ENCODE data around the gene MTTP.

The MTTP gene

GRCh38 chr4:99642725-99643489, 68.3 kb downstream of the MTTP start:
- DNase-seq: no peak

GRCh38 chr4:99644453-99644852, 69.8 kb downstream of the MTTP start:
- no peak for DNase-seq

GRCh38 chr4:99645036-99645435, 70.4 kb downstream of the MTTP start:
- no peak for DNase-seq

- DNase-seq: no peak
Measured at GRCh38 chr4:99645638-99646037, 71.0 kb downstream of the MTTP start.

- peak; percentile 8 for DNase-seq
Measured at GRCh38 chr4:99647071-99647470, 72.4 kb downstream of the MTTP start.

GRCh38 chr4:99648321-99648720, 73.7 kb downstream of the MTTP start:
- DNase-seq: no peak

GRCh38 chr4:99649208-99649607, 74.6 kb downstream of the MTTP start:
- DNase-seq: no peak

GRCh38 chr4:99649778-99650177, 75.2 kb downstream of the MTTP start:
- no peak for DNase-seq

GRCh38 chr4:99651016-99651769, 76.6 kb downstream of the MTTP start:
- no peak for DNase-seq

- no peak for DNase-seq
Measured at GRCh38 chr4:99651811-99652485, 77.3 kb downstream of the MTTP start.

- DNase-seq: no peak
Measured at GRCh38 chr4:99652596-99653436, 78.2 kb downstream of the MTTP start.

GRCh38 chr4:99653916-99654315, 79.3 kb downstream of the MTTP start:
- no peak for DNase-seq

GRCh38 chr4:99654361-99654761, 79.7 kb downstream of the MTTP start:
- DNase-seq: no peak

GRCh38 chr4:99655308-99656081, 80.9 kb downstream of the MTTP start:
- peak; percentile 88 for DNase-seq

GRCh38 chr4:99657798-99658197, 83.2 kb downstream of the MTTP start, which contains the start of gene C4orf54:
Gene C4orf54, minus strand, starts transcription at chr4:99657828. Its CDS starts 3,180 bp downstream, at chr4:99654648.
- DNase-seq: no peak

GRCh38 chr4:99658666-99659065, 84.0 kb downstream of the MTTP start:
- DNase-seq: no peak

GRCh38 chr4:99661907-99662306, 87.3 kb downstream of the MTTP start:
- DNase-seq: no peak

- peak; percentile 28 for DNase-seq
Measured at GRCh38 chr4:99664716-99665115, 90.1 kb downstream of the MTTP start.

- peak; percentile 20 for DNase-seq
Measured at GRCh38 chr4:99665983-99666382, 91.4 kb downstream of the MTTP start.

- DNase-seq: peak; percentile 16
Measured at GRCh38 chr4:99668472-99668871, 93.8 kb downstream of the MTTP start.

GRCh38 chr4:99669084-99669483, 94.5 kb downstream of the MTTP start:
- DNase-seq: no peak
